ENCODE results near the gene NCKAP5. TPM values are rescaled to one million over a fixed set of nuclear protein-coding genes. Genes with fewer than 3 reads are reported as not detected.

The NCKAP5 gene
- total RNA-seq, 1 experiment from 2014 or later, result not detected

- Histone ChIP-seq H2AFZ (no peak overlapping the region), H3K9me2 (ENCODE audit: insufficient read depth) (no peaks in the 10 kb centered on the region), H3K4me3 (no peak overlapping the region), H3K27ac (no peak overlapping the region), H3K36me3 (ENCODE audit: low read depth) (no peaks in the 10 kb centered on the region), H3F3A (ENCODE audit: insufficient read depth, low read depth) (no peaks in the 10 kb centered on the region), H4K20me1 (ENCODE audit: insufficient read depth) (no peaks in the 10 kb centered on the region), H3K9me3 (ENCODE audit: insufficient read depth, low read depth) (no peaks in the 10 kb centered on the region), H3K79me2 (ENCODE audit: low read depth) (no peaks in the 10 kb centered on the region), H3K27me3 (ENCODE audit: insufficient read depth, low read depth) (no peaks in the 10 kb centered on the region), H3K4me1 (replicated peaks; ENCODE audit: insufficient read depth) (no peaks in the 10 kb centered on the region), H3K4me2 (no peak overlapping the region)
- POLR2A ChIA-PET (ENCODE audit: unreplicated experiment), result no interaction called here
- DNase-seq, result no peak
- intact Hi-C loops (cut with micrococcal nuclease; ENCODE audit: unreplicated experiment), result no loop called here
- CTCF ChIA-PET, result no interaction called here
- TF ChIP-seq EZH2 (IDR thresholded peaks at IDR 0.05; ENCODE audit: low read depth) (no peak), CTCF (conservative IDR thresholded peaks at IDR 0.05) (no peak)
- no TSS peak for BruUV-seq (replicated peaks)
Observed at GRCh38 chr2:132949108-132949507, 619.2 kb downstream of the NCKAP5 start.

GRCh38 chr2:132948211-132948610, 620.1 kb downstream of the NCKAP5 start:
- Histone ChIP-seq H3K27me3 (ENCODE audit: insufficient read depth, low read depth) (no peaks in the 10 kb centered on the region), H2AFZ (no peak overlapping the region), H3K9me3 (ENCODE audit: insufficient read depth, low read depth) (no peaks in the 10 kb centered on the region), H3K79me2 (ENCODE audit: low read depth) (no peaks in the 10 kb centered on the region), H3F3A (ENCODE audit: insufficient read depth, low read depth) (no peaks in the 10 kb centered on the region), H3K9me2 (ENCODE audit: insufficient read depth) (no peaks in the 10 kb centered on the region), H4K20me1 (ENCODE audit: insufficient read depth) (no peaks in the 10 kb centered on the region), H3K36me3 (ENCODE audit: low read depth) (no peaks in the 10 kb centered on the region), H3K4me2 (no peak overlapping the region), H3K4me1 (replicated peaks; ENCODE audit: insufficient read depth) (no peaks in the 10 kb centered on the region), H3K27ac (no peak overlapping the region), H3K4me3 (no peak overlapping the region)
- no peak for DNase-seq
- ChIA-PET POLR2A (ENCODE audit: unreplicated experiment) (no interaction called here), CTCF (no interaction called here)
- intact Hi-C loops (cut with micrococcal nuclease; ENCODE audit: unreplicated experiment), result no loop called here
- TF ChIP-seq EZH2 (IDR thresholded peaks at IDR 0.05; ENCODE audit: low read depth), result no peak
- no peak for TF ChIP-seq CTCF (conservative IDR thresholded peaks at IDR 0.05)
- no TSS peak for BruUV-seq (replicated peaks)

GRCh38 chr2:132943829-132944228, 624.4 kb downstream of the NCKAP5 start:
- Histone ChIP-seq H3K4me3 (no peak overlapping the region), H3K36me3 (ENCODE audit: low read depth) (no peaks in the 10 kb centered on the region), H3K9me3 (ENCODE audit: insufficient read depth, low read depth) (no peaks in the 10 kb centered on the region), H3K27me3 (ENCODE audit: insufficient read depth, low read depth) (no peaks in the 10 kb centered on the region), H2AFZ (no peak overlapping the region), H4K20me1 (ENCODE audit: insufficient read depth) (no peaks in the 10 kb centered on the region), H3K79me2 (ENCODE audit: low read depth) (no peaks in the 10 kb centered on the region), H3K4me1 (replicated peaks; ENCODE audit: insufficient read depth) (no peaks in the 10 kb centered on the region), H3K9me2 (ENCODE audit: insufficient read depth) (no peaks in the 10 kb centered on the region), H3F3A (ENCODE audit: insufficient read depth, low read depth) (no peaks in the 10 kb centered on the region), H3K4me2 (no peak overlapping the region), H3K27ac (no peak overlapping the region)
- POLR2A ChIA-PET (ENCODE audit: unreplicated experiment), result no interaction called here
- no TSS peak for BruUV-seq (replicated peaks)
- intact Hi-C loops (cut with micrococcal nuclease; ENCODE audit: unreplicated experiment), result no loop called here
- TF ChIP-seq EZH2 (IDR thresholded peaks at IDR 0.05; ENCODE audit: low read depth) (no peak), CTCF (conservative IDR thresholded peaks at IDR 0.05) (no peak)
- CTCF ChIA-PET, result no interaction called here
- DNase-seq, result no peak
